ENCODE measurements around the gene DCAF4.
"Not testable (repeated sequence)": the region's sequence is repeated elsewhere in the genome, so short reads cannot be mapped to it uniquely, and the experiment has no call there.

The DCAF4 gene

DNA sequence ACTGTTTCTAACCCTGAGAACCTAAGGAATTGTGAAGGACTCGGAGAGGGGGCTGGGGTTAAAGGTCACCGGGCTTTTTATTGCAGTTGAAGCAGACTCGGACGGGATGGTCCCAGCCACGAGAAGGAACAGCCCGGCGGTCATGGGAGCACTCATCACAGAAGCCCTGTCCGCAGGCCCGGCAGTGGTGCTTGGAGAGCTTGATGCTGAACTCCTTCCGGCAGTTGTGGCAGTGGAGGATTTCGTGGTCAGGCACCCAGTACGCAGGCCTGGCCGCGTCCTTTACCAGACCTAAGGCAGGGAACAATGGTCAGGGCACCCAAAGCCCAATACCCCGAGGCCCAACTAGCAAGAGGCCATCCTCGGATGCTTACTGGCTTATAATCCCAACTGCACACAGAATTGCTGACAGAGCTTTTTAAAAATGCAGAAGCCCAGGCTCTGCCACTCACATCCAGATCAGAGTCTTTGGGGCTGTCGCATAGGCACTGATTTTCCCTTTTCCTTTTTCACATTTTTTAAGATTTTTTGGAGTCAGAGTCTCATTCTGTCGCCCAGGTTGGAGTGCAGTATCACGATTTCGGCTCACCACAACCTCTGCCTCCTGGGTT lies 44.7 kb downstream of the DCAF4 start:
- DNase-seq (ENCODE audit: low read depth in 3 of 3): no peak

DNA sequence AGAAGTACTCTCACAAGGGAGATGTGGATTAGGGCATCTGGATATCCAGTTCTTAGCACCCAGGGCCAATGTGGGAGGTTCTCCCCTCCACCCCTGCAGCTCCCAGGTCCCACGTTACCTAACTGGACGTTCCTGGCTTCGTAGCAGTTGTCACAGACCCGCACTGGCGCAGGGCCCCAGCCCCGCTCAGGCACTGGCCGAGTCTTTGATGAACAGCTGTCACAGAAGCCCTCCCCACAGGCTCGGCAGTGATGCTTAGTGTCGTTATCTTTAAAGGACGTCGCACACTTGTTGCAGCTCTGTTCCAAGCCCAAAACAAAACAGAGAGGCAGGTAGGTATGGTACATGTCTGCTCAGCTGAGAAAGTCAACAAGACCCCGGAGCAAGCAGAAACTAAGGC lies 48.4 kb downstream of the DCAF4 start:
- DNase-seq (ENCODE audit: low read depth in 3 of 3): no peak

DNA sequence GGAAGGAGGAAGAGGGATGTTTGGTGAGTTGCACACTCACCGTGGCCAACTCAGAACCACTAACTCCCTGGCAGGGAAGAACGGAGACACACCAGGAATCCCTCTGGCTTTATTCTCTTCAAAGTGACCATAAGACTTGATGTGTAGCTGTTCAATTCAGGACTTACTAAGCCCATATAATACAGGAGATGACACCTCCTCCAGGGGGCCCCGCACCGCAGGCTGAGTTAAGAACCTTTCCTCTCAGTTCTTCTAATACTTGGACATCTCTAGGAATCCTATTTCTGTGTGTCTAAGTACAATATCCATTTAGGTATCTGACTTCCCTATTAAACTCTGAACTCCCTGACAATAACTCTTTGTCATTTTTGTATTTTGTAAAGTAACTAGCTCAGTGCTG lies 49.5 kb downstream of the DCAF4 start:
- DNase-seq (ENCODE audit: low read depth in 3 of 3): no peak

DNA sequence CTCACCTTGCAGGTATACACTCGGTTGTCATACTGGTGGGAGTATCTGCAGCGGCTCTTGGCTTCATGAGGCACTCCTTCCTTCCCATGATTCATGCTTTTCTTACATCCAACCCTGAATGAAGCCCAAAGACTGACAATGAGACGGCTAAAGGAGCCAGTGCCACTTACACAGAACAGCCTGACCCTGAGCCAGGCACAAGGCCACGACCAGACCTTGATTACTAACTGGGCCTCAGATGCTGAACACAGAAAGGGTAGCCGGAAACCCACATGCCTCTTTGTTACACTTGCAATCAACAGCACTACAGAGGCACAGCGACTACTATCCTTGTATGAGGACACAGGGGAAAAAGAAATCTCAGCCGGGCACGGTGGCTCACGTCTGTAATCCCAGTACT lies 52.6 kb downstream of the DCAF4 start:
- no peak for DNase-seq (ENCODE audit: low read depth in 3 of 3)

DNA sequence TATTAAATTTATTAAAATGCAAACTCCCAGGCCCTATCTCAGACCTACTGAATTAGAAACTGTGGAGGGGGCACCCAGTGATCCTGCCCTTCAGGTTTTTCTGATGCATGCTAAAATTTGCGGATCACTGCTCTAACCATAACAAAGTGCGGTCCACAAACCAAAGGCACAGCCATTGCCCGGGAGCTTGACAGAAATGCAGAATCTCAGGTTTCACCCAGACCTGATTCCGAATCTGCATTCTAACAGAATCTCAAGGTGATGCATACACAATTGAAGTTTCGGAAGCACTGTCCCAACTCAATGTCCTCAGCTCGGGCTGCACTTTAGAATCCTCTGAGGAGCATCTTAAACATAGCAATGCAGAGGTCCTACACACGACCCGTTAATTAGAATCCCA lies 54.6 kb downstream of the DCAF4 start:
- DNase-seq (ENCODE audit: low read depth in 3 of 3): no peak

DNA sequence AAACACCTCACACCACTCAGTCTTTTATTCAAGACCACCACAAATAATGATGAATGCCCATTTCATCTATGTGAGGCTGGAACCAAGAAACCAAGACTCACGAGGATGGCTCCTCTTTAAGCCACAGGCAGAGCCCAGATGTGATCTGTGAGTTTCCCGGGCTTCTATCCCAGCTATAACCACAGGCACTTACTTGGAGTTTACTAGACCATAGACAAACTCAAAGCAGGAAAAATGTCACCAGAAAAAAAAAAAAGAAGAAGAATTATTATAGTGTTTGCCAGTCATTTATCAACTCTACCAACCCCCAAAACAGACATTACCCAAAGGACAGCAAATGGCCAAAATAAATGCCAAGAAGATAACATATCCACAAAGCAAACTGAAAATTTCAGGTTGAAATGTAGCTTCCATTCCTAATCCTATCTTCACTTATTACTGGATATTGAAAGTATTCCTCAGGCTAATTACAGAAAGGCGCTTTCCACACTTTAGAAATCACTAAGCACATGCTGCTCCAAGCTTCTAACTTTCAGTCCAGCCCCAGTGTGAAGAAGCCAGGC lies 56.0 kb downstream of the DCAF4 start:
- no peak for DNase-seq (ENCODE audit: low read depth in 3 of 3)

DNA sequence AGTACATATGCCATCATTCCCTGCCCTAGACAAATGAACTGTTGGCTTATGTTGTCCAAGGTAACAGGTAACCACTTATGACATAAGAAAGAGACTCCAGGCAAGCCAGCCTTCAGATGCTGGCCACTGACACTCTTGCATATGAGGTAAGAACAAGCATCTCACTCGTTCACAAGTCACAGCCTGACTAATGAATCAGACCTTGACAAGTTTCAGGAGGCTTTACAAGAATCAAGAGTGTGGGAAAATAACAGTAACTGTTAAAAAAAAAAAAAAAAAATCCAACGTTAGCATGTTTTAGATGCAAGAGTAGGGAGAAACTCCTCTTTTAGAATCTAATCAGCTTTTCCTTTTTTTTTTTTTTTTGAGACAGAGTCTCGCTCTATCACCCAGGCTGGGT lies 60.0 kb downstream of the DCAF4 start:
- DNase-seq (ENCODE audit: low read depth in 3 of 3): no peak

DNA sequence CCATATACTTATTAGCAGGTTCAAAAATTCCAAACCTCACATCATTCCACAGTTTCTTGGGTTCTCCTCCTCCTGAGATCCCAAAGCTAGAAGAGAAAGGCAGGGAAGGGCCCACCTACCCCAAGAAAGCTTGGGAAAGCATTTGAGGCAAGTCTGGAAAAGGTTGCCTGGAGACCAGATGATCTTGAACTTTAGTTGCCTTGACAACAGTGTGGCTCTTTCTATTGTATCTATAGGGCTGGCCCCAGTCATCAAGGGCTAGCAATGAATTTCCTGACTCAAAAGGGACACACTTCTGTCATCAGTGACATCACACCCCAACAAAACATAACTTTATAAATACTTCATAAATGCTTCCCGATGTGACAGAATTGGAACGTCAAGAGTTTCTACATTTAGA lies 60.6 kb downstream of the DCAF4 start:
- no peak for DNase-seq (ENCODE audit: low read depth in 3 of 3)

DNA sequence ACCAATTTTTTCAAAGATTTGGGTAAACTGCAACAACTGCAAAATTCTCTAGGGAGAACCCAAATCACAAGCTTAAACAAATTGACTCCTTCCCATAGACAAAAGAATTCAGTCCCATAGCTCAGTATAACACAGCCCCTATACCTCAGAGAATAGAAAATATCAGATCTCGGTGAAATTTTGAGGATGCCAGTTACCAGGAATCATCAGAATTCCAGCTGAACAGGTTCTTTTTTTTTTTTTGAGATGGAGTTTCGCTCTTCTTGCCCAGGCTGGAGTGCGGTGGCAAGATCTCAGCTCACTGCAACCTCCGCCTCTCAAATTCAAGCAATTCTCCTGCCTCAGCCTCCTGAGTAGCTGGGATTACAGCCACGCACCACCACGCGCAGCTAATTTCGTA lies 63.9 kb downstream of the DCAF4 start:
- no peak for DNase-seq (ENCODE audit: low read depth in 3 of 3)

DNA sequence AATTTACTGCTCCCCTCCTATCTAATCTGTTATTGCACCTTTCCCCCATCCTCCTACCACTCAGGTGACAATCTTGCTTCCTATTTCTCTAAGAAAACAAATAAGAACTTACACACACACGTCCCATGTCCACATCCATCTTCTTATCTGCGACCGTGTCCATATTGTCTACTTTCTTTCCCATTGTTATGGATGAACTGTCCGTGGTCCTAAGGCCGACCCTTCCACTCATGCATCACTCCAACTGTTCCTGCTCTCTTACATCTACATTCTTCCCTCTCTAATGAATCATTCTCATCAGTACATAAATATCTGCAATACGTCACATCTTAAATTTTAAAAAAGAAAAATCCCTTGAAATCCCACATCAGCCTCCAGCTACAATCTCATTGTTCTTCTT lies 70.7 kb downstream of the DCAF4 start:
- DNase-seq (ENCODE audit: low read depth in 3 of 3): no peak

DNA sequence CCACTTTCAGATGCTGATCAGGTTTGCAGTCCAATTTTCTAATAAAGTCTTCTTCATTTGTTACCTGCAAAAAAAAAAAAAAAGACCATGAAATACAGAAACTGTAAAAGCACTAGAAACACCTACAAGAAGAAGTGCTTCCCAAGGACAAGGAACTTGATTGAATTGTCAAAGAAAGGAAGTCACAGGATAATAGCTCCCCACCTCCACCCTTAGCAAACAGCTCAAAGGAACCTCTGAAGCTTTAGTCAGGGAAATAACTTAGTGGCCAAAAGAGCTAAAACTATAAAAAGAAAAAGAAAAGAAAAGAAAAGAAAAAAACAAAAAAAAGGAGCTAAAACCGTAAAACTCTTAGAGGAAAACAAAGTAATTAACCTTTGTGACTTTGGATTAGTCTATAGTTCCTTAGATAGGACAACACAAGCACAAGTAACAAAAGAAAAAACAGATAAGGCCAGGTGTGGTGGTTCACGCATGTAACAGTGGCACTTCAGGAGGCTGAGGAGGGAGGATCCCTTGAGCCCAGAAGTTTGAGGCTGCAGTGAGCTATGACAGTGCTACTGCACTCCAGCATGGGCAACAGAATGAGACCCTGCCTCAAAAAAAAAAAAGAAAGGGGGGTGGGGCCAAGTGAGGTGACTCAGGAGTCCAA lies 72.1 kb downstream of the DCAF4 start:
- DNase-seq (ENCODE audit: low read depth in 3 of 3): no peak

DNA sequence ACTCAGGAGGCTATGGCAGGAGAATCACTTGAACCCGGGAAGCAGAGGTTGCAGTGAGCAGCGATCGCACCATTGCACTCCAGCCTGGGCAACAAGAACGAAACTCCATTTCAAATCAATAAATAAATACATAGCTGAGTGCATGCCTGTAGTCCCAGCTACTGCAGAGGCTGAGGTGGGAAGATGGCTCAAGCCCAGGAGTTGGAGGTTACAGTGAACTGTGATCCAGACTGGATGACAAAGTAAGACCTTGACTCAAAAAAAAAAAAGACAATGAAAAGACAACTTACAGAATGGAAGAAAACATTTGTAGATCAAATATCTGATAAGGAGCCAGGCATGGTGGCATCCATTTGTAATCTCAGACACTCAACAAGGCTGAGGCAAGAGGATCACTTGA lies 73.1 kb downstream of the DCAF4 start:
- no peak for DNase-seq (ENCODE audit: low read depth in 3 of 3)

DNA sequence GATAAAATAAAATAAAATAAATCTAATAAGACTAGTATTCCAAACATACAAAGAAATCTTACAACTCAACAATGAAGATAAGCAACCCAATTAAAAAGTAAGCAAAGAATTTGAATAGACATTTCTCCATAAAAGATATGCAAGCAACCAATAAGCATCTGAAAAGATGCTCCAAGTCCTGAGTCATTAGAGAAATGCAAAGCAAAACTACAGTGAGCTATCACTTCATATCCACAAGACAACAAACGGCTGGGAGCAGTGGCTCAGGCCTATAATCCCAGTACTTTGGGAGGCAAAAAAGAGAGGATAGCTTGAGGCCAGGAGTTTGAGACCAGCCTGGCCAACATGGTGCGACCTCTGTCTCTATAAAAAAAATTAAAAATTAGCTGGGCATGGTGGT lies 73.8 kb downstream of the DCAF4 start:
- no peak for DNase-seq (ENCODE audit: low read depth in 3 of 3)

DNA sequence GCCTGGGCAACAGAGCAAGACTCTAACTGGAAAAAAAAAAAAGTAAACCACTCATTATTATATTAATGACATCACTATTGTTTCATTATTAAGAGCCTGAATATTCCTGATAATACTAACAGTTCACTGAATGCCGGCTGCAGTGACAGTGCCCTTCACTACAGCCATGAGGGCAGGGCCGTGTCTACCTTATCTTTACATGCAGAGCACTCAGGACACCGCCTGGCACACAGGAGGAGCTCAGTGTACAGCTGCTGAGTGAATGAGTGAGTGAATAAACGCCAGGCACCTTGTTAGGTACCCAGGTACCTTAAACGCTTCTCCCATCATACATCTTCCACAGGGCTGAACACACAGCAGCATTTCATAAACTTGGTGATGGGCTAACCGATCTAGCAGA lies 77.4 kb downstream of the DCAF4 start:
- no peak for DNase-seq (ENCODE audit: low read depth in 3 of 3)

DNA sequence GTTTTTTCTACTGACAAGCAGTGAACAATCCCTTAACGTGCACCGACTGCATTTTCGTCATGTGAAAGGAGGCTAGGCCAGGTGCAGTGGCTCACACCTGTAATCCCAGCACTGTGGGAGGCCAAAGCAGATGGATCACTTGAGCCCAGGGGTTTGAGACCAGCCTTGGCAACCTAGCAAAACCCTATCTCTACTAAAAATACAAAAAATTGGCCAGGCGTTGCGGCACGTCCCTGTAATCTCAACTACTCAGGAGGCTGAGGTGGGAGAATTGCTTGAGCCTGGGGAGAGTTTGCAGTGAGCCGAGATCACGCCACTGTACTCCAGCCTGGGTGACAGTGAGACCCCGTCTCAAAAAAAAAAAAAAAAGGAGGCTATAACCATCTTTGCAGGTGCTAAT lies 78.4 kb downstream of the DCAF4 start:
- not testable (repeated sequence) for DNase-seq (ENCODE audit: low read depth in 3 of 3)

DNA sequence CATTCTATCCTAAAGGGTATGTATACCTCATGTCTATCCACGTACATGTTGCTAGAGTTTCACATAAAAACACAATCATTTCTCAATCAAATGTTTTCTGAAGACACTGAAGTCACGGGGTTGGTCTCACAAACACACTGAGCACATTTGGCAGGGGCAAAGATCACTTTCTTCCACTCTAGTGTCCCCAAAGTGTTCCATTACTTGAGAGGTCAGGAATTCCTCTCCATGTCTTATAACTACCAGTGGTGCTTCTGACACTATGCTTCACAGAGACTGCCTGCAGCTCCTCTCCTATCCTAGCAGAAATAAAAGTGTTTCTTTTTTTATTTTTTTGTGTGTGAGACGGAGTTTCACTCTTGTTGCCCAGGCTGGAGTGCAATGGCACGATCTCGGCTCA lies 81.6 kb downstream of the DCAF4 start:
- no peak for DNase-seq (ENCODE audit: low read depth in 3 of 3)

DNA sequence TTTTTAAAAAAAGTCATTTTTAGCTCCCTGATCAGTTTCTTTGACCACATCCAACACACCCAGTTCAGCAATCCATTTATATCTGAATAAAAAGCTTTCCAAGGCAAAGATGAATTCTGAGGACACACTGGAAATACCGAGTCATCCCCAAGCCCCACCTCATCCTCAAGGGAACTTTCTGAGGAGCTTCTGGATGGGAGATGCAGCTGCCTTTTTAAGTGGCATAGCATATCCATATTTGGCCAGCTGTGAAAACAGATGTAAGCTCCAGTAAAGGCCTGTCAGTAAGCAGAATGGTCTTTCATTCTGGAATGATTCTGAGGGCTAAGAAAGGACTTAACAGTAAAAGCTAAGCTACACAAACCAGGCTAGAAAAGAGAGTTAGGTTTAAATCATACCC lies 82.2 kb downstream of the DCAF4 start:
- no peak for DNase-seq (ENCODE audit: low read depth in 3 of 3)
